HG03064 (cell line): Measurements from ENCODE around the gene SLC29A2.
"Not testable (repeated sequence)": the region's sequence is repeated elsewhere in the genome, so short reads cannot be mapped to it uniquely, and the experiment has no call there.

ENCODE experiments used
- ATAC-seq: cut with Tn5 transposase; IDR thresholded peaks from one replicate; pipeline ENCODE4 v1.9.1; 2021; ENCODE audit warnings: low read depth; ENCODE audit not compliant: unreplicated experiment

Gene SLC29A2

DNA sequence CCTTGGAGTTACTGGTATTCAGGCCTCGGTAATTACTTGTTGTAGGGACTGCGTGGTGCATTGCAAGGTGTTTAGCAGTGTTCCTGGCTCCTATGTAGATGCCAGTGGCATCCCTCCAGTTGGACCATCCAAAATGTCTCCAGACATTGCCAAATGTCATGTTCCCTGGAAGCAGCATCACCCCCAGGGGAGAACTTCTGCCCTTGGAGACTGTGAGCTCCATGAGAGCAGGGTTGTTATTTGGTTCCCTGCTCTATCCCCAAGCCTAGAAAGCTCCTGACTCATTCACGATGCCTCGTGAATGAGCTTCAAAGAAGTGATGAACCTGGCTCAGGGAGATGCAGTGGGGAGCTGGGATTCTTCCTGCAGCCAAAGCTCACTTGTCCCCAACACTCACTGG, 50.0 kb downstream of the SLC29A2 start:
- ATAC-seq = no peak

DNA sequence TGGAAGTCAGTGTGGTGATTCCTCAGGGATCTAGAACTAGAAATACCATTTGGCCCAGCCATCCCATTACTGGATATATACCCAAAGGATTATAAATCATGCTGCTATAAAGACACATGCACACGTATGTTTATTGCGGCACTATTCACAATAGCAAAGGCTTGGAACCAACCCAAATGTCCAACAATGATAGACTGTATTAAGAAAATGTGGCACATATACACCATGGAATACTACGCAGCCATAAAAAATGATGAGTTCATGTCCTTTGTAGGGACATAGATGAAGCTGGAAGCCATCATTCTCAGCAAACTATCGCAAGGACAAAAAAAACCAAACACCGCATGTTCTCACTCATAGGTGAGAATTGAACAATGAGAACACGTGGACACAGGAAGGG, 50.8 kb downstream of the SLC29A2 start:
- not testable (repeated sequence) for ATAC-seq

DNA sequence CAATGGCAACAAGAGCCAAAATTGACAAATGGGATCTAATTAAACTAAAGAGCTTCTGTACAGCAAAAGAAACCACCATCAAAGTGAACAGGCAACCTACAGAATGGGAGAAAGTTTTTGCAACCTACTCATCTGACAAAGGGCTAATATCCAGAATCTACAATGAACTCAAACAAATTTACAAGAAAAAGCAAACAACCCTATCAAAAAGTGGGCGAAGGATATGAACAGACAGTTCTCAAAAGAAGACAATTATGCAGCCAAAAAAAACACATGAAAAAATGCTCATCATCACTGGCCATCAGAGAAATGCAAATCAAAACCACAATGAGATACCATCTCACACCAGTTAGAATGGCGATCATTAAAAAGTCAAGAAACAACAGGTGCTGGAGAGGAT, 51.3 kb downstream of the SLC29A2 start:
- ATAC-seq = not testable (repeated sequence)

DNA sequence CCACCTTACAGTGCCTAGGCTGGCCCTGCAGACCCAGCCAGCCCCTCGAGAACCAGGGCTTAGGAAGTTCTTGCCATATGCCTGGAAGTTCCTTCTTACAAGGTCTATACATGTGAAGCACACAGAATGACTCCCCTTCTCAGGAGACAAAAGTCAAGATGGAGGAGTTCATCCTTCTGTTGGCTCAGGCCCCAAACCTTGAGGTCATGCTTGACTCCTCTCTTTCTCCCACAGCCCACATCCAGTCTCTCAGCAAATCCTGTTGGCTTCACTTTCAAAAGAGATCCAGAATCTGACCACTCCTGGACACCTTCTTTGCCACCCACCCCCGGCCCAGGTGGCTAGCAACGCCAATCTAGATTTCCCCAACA, 53.0 kb downstream of the SLC29A2 start:
- no peak for ATAC-seq

DNA sequence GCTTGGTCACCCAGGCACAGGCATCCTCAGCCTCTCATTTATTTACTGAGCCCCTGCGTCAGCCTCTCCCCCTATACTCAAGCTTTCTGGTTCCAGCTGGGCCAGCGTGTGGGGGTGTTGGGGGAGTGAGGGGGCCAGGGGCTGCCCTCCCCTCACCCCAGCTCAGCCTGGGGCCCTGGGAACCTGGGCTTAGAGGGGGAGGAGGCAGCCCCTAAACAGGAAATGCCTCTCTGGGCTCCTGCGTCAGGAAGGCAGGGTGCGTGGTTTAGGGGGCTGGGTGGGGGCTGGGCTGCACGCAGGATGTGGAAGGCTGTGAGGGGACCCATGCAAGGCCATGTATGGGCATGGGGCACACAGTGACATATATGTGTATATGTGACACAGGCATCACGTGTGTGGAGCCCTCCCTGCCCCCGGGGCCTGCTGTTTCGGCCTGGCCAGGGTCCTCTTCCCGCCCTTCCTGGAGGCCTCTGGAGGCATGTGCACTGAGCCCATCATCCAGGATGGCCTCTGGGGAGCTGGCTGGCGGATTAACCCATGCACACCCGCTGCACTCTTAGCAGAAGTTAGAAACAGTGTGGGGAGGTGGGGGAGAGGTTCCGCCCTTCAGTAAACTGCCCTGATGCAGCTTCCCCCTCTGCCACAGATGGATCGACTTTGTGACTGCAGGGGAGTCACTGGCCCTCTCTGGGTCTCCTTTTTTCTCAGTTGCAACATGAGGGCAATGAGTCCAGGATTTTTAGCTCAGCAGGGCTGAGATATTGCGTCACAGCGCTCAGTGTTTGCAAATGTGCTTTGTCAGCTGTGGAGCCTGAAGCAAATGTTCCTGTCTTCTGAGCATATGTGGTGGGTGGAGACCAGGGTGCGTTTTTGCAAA, 53.6 kb downstream of the SLC29A2 start:
- ATAC-seq = no peak

DNA sequence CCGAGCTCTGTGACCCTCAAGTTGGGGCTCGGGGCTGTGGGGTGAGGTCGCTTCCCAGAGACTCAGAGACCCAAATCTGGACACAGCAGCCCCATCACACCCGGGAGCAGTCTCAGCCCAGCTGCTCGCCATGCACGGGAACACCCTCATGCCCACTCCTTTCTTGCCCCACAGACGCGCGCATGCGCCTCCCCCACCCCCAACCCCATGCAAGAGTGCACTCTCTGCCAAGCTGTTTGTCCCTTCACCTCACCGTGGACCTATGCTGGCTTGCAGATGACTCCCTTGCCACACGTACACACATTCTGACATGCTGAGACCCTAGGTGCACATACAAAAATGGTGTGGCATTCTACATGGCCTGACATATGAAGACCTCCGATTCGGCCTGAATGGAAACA, 54.2 kb downstream of the SLC29A2 start:
- no peak for ATAC-seq

DNA sequence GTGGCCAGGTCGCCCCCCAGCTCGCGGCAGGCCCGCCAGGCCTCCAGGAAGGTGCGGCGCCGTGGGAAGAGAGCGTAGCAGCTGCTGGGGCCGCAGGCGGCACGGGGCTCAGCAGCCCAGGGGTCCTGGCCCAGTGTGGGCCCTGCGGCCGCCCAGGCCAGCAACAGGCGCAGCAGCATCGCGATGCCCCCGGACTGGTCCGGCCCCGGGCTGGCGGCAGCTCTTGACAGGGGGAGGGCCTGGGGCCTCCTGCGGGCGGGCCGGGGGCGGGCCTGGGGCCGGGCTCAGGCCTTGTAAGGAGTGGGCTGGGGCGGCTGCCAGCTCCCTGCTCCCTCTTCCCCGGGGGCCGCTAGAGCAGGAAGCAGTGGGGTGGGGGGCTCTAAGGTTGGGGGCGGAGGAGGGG, 54.7 kb downstream of the SLC29A2 start, which contains the start of gene CD248:
Gene CD248 (minus strand): TSS at position 196 of the 403 bp plus-strand sequence. CDS start 17 bp downstream, at position 179.
- no peak for ATAC-seq

DNA sequence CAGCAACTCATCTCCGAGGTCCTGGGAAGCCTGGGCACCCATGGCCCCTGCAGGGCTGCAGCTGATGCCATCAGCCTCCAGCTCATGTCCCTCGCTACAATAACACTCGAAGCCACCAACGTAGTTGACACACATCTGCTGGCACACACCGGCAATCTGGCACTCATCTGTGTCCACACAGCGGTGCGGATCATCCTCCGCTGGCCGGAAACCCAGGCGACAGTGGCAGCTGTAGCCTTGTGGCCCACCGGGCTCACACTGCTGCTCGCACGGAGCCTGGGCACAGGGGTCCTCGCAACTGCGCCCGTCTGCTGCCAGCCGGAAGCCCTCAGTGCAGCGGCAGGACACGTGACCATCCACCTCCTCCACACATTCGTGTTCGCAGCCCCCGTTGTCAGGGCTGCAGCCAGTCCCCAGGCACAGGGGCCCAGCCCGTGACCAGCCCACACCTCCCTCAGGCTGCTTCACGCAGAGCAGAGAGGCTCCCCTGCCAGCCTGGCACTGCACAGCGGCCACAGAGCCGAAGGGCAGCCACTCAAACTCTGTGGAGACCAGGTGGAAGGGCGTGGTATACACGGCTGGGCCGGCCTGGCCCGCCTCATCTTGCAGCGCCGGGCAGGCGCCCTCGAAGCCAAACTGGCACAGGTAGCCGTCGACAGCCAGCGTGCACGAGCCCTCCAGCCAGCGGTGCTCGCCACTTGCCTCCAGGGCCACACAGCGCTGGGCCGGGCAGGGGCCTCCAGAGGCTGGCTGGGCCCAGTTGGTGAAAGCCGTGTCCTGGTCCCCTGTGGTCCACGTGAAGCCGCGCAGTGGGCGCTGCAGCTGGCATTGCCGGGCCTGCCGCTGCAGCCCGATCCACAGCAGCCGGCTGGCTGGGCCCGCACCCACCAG, 55.4 kb downstream of the SLC29A2 start:
- no peak for ATAC-seq

DNA sequence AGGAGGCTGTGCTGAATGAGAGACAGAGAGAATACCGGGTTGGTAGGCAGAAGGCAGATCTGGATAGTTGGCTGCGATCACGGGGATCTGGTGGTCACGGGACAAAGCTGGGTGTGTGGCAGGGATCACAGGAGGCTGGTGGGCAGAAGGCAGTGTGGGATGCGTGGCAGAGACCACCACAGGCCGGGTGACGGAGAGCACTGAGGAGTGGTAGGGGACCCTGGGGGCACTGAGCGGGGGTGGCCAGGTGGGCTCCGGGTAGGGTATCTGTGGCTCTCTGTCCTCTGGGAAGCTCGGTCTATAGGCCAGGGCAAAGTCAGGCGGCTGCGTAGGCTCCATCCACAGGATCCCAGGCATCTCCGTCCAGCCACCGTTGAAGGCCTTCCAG, 56.1 kb downstream of the SLC29A2 start:
- ATAC-seq = no peak

DNA sequence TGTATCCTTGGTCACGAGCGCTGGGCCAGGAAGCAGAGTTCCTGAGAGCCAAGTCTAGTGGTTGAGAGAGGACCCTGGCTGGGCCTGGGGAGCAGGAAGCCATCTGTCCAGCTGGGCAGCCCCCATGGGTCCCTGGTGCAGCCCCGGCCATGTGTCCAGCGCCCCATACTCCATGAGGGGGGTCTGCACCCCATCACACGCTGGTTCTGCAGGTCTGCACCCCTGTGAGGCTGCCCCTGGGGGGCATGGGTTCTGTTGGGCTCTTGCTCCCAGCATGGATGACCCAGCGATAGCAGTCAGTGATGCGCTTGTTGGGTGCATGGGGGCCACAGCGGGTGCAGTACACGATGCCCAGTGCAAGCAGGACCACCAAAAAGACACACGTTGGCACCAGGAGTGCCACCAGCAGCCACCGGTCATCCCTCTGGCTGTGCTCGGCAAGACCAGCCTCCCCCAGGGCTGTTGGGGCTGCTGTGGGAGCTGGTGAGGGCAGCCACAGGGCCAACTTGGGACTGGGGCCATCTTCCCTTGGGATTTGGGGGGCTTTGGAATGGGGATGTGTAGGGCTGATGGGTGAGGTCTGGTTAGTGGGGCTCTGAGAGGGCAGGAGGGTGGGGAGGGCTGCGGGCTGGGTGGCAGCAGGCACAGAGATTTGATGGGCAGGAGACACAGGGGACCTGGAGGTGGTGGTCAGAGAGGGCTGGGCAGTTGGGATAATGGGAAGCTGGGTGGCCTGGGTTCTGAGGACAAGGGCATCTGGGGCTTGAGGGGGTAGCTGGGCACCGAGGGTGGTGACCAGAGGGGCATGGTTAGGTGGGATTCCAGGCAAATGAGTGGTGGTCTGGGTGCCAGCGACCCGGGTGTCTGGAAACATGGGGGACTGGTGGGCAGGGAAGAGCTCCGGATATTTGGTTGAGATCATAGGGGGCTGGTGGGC, 56.7 kb downstream of the SLC29A2 start:
- ATAC-seq = no peak

DNA sequence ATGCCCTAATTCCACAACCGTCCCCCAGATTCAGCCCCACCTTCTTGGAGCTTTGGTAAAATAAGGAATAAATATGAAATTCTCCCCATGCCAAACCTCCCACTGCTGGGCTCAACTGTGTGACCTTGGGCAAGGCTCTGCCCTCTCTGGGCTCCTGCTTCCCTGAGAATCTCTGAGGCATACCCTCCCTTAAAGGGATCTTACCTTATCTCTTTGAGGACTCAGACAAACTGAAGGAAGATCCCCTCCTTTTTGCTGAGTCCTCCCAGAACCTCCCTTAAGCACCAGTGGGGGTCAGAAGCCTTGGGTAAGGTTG, 57.4 kb downstream of the SLC29A2 start:
- ATAC-seq = no peak

DNA sequence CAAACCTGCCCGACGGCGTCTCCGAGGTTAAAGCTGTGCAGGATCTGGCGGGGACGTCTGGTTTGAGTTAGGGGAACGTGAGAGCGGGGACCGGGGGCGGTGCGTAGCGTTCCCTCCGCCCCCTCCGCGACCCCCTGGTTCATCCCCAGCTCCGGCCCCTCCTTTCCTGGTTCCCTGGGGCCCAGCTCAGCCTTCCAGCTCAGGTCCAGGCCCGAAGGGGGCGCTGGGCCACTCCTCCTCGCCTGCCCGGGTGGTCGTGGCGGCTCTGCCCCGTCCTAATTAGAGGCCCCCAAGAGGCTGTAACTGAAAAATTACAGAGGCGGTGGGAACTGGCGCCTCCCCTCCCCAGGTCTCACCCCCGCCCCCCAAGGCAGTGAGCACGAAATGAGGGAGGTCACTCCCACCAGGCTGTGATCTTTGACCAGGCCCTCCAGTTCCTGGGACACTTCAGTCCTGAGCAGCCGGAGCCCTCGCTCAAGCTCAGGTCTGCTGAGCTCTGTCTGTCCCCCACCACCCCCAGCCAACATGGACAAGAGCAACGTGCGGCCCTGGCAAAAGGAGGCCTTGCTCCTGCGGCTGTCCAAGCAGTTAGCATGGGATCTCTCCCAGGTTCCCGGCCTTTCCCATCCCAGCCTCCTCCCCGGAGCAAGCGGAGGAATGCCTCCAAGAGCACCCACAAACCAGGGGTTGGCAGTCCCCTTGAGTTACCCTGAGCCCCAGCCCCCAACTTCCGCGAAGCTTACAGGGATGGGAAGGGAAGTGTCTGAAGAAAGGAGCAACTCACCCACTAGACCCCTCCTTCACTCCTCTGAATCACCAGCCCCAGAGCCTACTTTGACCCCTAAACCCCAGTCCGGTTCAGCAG, 58.0 kb downstream of the SLC29A2 start:
- no peak for ATAC-seq

DNA sequence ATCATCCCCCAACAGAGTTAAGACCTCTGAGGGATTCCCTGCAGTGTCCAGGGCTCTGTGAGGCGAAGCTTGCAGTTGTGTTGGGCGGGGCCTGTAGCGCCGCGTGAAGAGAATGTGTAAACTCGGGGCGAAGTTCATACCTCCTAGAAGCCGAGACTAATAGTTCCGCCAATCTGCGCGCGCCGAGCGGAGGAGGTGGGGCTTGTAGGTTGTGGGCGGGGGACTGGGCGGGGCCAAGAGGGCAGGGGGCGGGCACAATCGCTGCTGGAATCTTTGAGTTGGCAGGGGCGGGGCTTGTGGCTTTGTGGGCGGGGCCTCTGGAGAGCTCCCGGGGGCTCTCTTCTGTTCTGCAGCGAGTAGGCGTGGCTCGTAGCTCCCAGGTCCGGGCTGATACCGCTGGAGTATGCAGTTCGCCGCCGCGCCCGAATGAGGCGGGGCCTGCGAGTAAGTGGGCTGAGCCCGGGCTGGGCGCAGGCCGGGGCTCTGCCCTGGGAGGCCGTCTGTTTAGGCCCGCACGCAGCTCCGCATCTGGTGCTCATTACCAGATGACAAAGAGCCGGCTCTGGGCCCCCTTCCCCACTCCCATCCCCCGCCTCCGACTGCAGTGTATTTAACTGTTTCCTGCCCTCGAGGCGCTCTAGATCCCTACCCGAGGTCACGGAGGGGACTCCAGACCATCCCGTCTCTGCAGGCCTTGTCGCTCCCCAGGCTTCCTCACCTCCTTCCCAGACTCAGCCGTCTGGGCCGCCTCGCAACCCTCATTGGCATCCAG, 58.8 kb downstream of the SLC29A2 start:
- peak; percentile 53 for ATAC-seq
